Mesenteric fat pad (tissue), 1 donor: ENCODE results near the gene WNK1. TPM values are rescaled to one million over a fixed set of nuclear protein-coding genes. Genes with fewer than 3 reads are reported as not detected.
"Not testable (repeated sequence)": the region's sequence is repeated elsewhere in the genome, so short reads cannot be mapped to it uniquely, and the experiment has no call there.

Experiments used
- DNase-seq: peaks from one replicate; pipeline ENCODE4 v3.0.0-alpha.2; 2020; ENCODE audit warnings: low spot score
- long read RNA-seq: library from polyadenylated mRNA; unstranded; transcript quantifications from one replicate; pipeline ENCODE4 v2.0.0, GENCODE V29; 2020
- total RNA-seq: library from RNA; stranded (reverse); fragmentation: NEBNext Ultra II Directional; extraction: Animal tissue kit (Norgen Biotek cat#: 25700); gene quantifications from one replicate; pipeline ENCODE4 v1.2.1, GENCODE V29; 2021
- donor health status: DM: yes; HTN: yes; CAD: no.

WNK1 gene
- total RNA-seq = 312 TPM
- long read RNA-seq, partial matches to known transcripts = 144 of 251 reads
- long read RNA-seq, other reads (novel, unspliced or antisense) = 101 of 251 reads

- DNase-seq = peak; percentile 99
Observed at GRCh38 chr12:751999-752694, at the start of gene WNK1. WNK1 (plus strand) TSS chr12:752579; CDS start chr12:753566, 987 bp downstream.

- DNase-seq = peak; percentile 22
Observed at GRCh38 chr12:704516-705242, 47.7 kb upstream of the WNK1 start.

- DNase-seq = not testable (repeated sequence)
Observed at GRCh38 chr12:708084-708483, 44.3 kb upstream of the WNK1 start.

GRCh38 chr12:709455-710020 lies 42.8 kb upstream of the WNK1 start:
- DNase-seq = peak; percentile 12

- DNase-seq = peak; percentile 8
Observed at GRCh38 chr12:712172-712863, 40.1 kb upstream of the WNK1 start.

- peak; percentile 24 for DNase-seq
Observed at GRCh38 chr12:713281-713875, 39.0 kb upstream of the WNK1 start.

- DNase-seq = no peak
Observed at GRCh38 chr12:716506-716905, 35.9 kb upstream of the WNK1 start.

- no peak for DNase-seq
Observed at GRCh38 chr12:718756-719102, 33.6 kb upstream of the WNK1 start.

- no peak for DNase-seq
Observed at GRCh38 chr12:720231-720941, 32.0 kb upstream of the WNK1 start.

GRCh38 chr12:724194-724855 lies 28.1 kb upstream of the WNK1 start:
- DNase-seq = no peak

GRCh38 chr12:725076-725475 lies 27.3 kb upstream of the WNK1 start:
- DNase-seq = no peak

GRCh38 chr12:726281-727140 lies 25.9 kb upstream of the WNK1 start:
- DNase-seq = no peak

GRCh38 chr12:727321-727720 lies 25.1 kb upstream of the WNK1 start:
- no peak for DNase-seq

- DNase-seq = no peak
Observed at GRCh38 chr12:728781-729180, 23.6 kb upstream of the WNK1 start.

- no peak for DNase-seq
Observed at GRCh38 chr12:729221-729620, 23.2 kb upstream of the WNK1 start.

- DNase-seq = no peak
Observed at GRCh38 chr12:730550-730949, 21.8 kb upstream of the WNK1 start.

- DNase-seq = no peak
Observed at GRCh38 chr12:737122-737739, 15.1 kb upstream of the WNK1 start.

GRCh38 chr12:738712-739111 lies 13.7 kb upstream of the WNK1 start:
- DNase-seq = no peak

GRCh38 chr12:739349-739748 lies 13.0 kb upstream of the WNK1 start:
- no peak for DNase-seq
